ENCODE results near the gene TSPEAR. TPM values are rescaled to one million over a fixed set of nuclear protein-coding genes. Genes with fewer than 3 reads are reported as not detected.
"Not testable (repeated sequence)": the region's sequence is repeated elsewhere in the genome, so short reads cannot be mapped to it uniquely, and the experiment has no call there.

The TSPEAR gene
- total RNA-seq, 1 experiment from 2014 or later: 2.1 TPM

DNA sequence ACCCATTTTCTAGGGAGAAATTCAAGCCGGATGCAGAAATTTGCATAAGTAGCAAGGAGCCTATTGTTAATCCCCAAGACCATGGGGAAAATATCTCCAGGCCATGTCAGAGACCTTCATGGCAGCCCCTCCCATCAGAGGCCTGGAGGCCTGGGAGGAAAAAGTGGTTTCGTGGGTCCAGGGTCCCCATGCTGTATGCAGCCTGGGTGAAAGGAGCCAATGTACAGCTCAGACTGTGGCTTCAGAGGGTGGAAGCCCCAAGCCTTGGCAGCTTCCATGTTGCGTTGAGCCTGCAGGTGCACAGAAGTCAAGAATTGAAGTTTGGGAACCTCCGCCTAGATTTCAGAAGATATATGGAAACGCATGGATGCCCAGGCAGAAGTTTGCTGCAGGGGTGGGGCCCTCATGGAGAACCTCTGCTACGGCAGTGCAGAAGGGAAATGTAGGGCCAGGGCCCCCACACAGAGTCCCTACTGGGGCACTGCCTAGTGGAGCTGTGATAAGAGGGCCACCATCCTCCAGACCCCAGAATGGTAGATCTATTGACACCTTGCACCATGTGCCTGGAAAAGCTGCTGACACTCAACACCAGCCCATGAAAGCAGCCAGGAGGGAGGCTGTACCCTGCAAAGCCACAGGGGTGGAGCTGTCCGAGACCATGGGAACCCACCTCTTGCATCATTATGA, 101.1 kb downstream of the TSPEAR start:
- H3K27me3 Mint-ChIP-seq (ENCODE audit: low read depth); H3K4me3 Mint-ChIP-seq; DNase-seq (ENCODE audit: low spot score); H3K27ac Mint-ChIP-seq; ATAC-seq; CTCF ChIA-PET; H3K4me1 Mint-ChIP-seq: not testable (repeated sequence)
- POLR2A ChIA-PET: interaction anchor here (0.6 kb wide), 1 partner anchor 781 kb away, joined by 3 read pairs; no protein-coding TSS in a partner anchor
- peaks cover 41% of the 10 kb centered on the region for H3K9me3 Mint-ChIP-seq
- peaks cover 33% of the 10 kb centered on the region for H3K36me3 Mint-ChIP-seq

DNA sequence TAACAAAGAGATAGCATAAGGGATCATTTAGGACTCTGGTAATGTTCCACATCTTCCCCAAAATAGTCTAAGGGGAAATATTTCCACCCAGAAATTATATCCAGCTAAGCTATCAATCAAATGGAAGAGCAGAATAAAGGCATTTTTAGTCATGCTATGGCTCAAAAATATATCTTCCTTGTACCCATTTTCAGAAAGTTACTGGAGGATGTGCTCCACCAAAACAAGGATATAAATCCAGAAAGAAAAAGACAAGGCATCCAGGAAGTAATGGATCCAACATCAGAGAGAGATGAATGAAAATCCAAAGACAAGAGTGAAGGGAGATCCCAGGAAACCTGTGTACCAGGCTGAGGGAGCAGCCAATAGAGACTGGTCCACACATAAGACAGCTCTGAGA, 102.2 kb downstream of the TSPEAR start:
- POLR2A ChIA-PET: no interaction called here
- Mint-ChIP-seq H3K4me3 (no peak overlapping the region), H3K9me3 (peaks cover 51% of the 10 kb centered on the region), H3K27me3 (ENCODE audit: low read depth) (peaks cover 4% of the 10 kb centered on the region), H3K36me3 (peaks cover 33% of the 10 kb centered on the region), H3K27ac (no peak overlapping the region), H3K4me1 (no peaks in the 10 kb centered on the region)
- CTCF ChIA-PET: no interaction called here
- ATAC-seq (no peak), DNase-seq (ENCODE audit: low spot score) (no peak)
- TF ChIP-seq, protein P1, sequence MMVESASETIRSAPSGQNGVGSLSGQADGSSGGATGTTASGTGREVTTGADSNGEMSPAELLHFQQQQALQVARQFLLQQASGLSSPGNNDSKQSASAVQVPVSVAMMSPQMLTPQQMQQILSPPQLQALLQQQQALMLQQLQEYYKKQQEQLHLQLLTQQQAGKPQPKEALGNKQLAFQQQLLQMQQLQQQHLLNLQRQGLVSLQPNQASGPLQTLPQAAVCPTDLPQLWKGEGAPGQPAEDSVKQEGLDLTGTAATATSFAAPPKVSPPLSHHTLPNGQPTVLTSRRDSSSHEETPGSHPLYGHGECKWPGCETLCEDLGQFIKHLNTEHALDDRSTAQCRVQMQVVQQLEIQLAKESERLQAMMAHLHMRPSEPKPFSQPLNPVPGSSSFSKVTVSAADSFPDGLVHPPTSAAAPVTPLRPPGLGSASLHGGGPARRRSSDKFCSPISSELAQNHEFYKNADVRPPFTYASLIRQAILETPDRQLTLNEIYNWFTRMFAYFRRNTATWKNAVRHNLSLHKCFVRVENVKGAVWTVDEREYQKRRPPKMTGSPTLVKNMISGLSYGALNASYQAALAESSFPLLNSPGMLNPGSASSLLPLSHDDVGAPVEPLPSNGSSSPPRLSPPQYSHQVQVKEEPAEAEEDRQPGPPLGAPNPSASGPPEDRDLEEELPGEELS (CRISPR knock-in tag; IDR thresholded peaks at IDR 0.05): no peak
- TF ChIP-seq GRHL2 (CRISPR knock-in tag; IDR thresholded peaks at IDR 0.05; ENCODE audit: insufficient replicate concordance, severe bottlenecking): no peak
- TF ChIP-seq, protein P2, sequence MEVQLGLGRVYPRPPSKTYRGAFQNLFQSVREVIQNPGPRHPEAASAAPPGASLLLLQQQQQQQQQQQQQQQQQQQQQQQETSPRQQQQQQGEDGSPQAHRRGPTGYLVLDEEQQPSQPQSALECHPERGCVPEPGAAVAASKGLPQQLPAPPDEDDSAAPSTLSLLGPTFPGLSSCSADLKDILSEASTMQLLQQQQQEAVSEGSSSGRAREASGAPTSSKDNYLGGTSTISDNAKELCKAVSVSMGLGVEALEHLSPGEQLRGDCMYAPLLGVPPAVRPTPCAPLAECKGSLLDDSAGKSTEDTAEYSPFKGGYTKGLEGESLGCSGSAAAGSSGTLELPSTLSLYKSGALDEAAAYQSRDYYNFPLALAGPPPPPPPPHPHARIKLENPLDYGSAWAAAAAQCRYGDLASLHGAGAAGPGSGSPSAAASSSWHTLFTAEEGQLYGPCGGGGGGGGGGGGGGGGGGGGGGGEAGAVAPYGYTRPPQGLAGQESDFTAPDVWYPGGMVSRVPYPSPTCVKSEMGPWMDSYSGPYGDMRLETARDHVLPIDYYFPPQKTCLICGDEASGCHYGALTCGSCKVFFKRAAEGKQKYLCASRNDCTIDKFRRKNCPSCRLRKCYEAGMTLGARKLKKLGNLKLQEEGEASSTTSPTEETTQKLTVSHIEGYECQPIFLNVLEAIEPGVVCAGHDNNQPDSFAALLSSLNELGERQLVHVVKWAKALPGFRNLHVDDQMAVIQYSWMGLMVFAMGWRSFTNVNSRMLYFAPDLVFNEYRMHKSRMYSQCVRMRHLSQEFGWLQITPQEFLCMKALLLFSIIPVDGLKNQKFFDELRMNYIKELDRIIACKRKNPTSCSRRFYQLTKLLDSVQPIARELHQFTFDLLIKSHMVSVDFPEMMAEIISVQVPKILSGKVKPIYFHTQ (CRISPR knock-in tag; IDR thresholded peaks at IDR 0.05): no peak
- TF ChIP-seq ZNF416 (CRISPR knock-in tag; IDR thresholded peaks at IDR 0.05): no peak

DNA sequence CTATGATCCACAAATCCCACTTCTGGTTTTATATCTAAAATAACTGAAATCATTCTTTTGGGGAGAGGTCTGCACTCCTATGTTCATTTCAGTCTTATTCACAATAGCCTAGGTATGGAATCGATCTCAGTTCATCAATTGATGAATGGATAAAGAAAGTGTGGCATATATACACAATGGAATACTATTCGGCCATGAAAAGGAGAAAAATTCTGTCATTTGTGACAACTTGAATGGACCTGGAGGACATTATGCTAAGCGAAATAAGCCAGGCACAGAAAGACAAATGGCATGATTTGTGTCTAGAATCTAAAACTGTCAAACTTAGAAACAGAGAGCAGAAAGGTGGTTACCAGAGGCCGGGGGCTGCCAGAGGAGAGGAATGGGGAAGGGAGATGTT, 104.9 kb downstream of the TSPEAR start:
- ATAC-seq (no peak), DNase-seq (ENCODE audit: low spot score) (no peak)
- POLR2A ChIA-PET: no interaction called here
- peaks cover 2% of the 10 kb centered on the region; the same call in 1 of the 2 replicates for H3K4me1 Mint-ChIP-seq
- CTCF ChIA-PET: no interaction called here
- peaks cover 3% of the 10 kb centered on the region for H3K27me3 Mint-ChIP-seq (ENCODE audit: low read depth)
- H3K36me3 Mint-ChIP-seq: peaks cover 27% of the 10 kb centered on the region
- no peak overlapping the region for H3K4me3 Mint-ChIP-seq
- TF ChIP-seq FOXJ3 (CRISPR knock-in tag; IDR thresholded peaks at IDR 0.05; ENCODE audit: borderline replicate concordance): no peak
- TF ChIP-seq RELA (CRISPR knock-in tag; IDR thresholded peaks at IDR 0.05; ENCODE audit: borderline replicate concordance): no peak
- TF ChIP-seq, protein P1 (CRISPR knock-in tag; IDR thresholded peaks at IDR 0.05): no peak
- TF ChIP-seq ZNF263 (CRISPR knock-in tag; IDR thresholded peaks at IDR 0.05; ENCODE audit: low read depth): no peak
- no peak for TF ChIP-seq ETV6 (CRISPR knock-in tag; IDR thresholded peaks at IDR 0.05)
- peaks cover 53% of the 10 kb centered on the region for H3K9me3 Mint-ChIP-seq
- H3K27ac Mint-ChIP-seq: no peak overlapping the region

DNA sequence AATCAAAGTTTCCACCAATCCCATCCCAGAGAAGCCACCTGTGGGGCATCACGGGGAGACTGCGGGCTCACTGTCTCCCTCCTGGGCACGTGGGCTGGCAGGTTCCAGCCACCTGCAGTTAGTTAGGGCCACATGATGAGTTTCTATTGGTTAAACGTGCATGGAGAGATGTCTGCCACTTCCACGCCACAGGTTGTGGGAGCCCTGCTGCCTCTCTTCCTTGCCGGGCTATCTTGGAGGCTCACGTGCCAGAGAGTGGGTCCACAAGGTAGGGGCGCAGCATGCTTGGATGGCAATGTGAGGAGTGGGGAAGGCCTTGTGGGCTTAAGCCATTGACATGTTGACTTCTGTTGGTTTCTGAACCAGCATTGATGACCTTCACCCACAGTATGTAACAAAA, 107.5 kb downstream of the TSPEAR start:
- CTCF ChIA-PET: no interaction called here
- Mint-ChIP-seq H3K9me3 (peaks cover 27% of the 10 kb centered on the region), H3K27me3 (ENCODE audit: low read depth) (no peaks in the 10 kb centered on the region; the same call in 1 of the 2 replicates), H3K4me3 (no peak overlapping the region), H3K4me1 (peaks cover 13% of the 10 kb centered on the region), H3K27ac (no peak overlapping the region), H3K36me3 (peaks cover 1% of the 10 kb centered on the region)
- DNase-seq (ENCODE audit: low spot score): no peak
- POLR2A ChIA-PET: no interaction called here
- ATAC-seq: no peak
- TF ChIP-seq, protein P3, sequence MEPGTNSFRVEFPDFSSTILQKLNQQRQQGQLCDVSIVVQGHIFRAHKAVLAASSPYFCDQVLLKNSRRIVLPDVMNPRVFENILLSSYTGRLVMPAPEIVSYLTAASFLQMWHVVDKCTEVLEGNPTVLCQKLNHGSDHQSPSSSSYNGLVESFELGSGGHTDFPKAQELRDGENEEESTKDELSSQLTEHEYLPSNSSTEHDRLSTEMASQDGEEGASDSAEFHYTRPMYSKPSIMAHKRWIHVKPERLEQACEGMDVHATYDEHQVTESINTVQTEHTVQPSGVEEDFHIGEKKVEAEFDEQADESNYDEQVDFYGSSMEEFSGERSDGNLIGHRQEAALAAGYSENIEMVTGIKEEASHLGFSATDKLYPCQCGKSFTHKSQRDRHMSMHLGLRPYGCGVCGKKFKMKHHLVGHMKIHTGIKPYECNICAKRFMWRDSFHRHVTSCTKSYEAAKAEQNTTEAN (CRISPR knock-in tag; IDR thresholded peaks at IDR 0.05): no peak
- TF ChIP-seq SOX15 (CRISPR knock-in tag; IDR thresholded peaks at IDR 0.05) (no peak), EMX1 (CRISPR knock-in tag; IDR thresholded peaks at IDR 0.05) (no peak)
- TF ChIP-seq, protein P4, sequence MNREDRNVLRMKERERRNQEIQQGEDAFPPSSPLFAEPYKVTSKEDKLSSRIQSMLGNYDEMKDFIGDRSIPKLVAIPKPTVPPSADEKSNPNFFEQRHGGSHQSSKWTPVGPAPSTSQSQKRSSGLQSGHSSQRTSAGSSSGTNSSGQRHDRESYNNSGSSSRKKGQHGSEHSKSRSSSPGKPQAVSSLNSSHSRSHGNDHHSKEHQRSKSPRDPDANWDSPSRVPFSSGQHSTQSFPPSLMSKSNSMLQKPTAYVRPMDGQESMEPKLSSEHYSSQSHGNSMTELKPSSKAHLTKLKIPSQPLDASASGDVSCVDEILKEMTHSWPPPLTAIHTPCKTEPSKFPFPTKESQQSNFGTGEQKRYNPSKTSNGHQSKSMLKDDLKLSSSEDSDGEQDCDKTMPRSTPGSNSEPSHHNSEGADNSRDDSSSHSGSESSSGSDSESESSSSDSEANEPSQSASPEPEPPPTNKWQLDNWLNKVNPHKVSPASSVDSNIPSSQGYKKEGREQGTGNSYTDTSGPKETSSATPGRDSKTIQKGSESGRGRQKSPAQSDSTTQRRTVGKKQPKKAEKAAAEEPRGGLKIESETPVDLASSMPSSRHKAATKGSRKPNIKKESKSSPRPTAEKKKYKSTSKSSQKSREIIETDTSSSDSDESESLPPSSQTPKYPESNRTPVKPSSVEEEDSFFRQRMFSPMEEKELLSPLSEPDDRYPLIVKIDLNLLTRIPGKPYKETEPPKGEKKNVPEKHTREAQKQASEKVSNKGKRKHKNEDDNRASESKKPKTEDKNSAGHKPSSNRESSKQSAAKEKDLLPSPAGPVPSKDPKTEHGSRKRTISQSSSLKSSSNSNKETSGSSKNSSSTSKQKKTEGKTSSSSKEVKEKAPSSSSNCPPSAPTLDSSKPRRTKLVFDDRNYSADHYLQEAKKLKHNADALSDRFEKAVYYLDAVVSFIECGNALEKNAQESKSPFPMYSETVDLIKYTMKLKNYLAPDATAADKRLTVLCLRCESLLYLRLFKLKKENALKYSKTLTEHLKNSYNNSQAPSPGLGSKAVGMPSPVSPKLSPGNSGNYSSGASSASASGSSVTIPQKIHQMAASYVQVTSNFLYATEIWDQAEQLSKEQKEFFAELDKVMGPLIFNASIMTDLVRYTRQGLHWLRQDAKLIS (CRISPR knock-in tag; IDR thresholded peaks at IDR 0.05; ENCODE audit: borderline replicate concordance): no peak
